Liver (tissue), 9 donors: ENCODE data around the gene EPB41L4B. TPM values are rescaled to one million over a fixed set of nuclear protein-coding genes. Genes with fewer than 3 reads are reported as not detected.

ENCODE experiments used
- DNase-seq: peaks from one replicate; pipeline ENCODE4 v3.0.0-alpha.2; 2017; ENCODE audit warnings: low spot score
- H3K27ac ChIP-seq, 2 donors: one replicate each; pipeline ENCODE4 v1.7.0; 2013; ENCODE audit warnings: inconsistent platforms in 2 of 2, low read length in 2 of 2, control low read depth in 1 of 2, low read depth in 1 of 2, mild to moderate bottlenecking in 1 of 2
- H3K27me3 ChIP-seq, 4 donors: one replicate each; pipeline versions ENCODE4 v1.6.1 to v1.7.0; 2013; ENCODE audit warnings: low read length in 3 of 4, inconsistent platforms in 1 of 4, mild to moderate bottlenecking in 1 of 4, moderate library complexity in 1 of 4; ENCODE audit not compliant: control insufficient read depth in 4 of 4, insufficient read depth in 4 of 4
- H3K36me3 ChIP-seq, 4 donors: one replicate each; pipeline versions ENCODE4 v1.6.1 to v1.7.0; 2013; ENCODE audit warnings: low read length in 3 of 4, mild to moderate bottlenecking in 3 of 4, low read depth in 1 of 4, moderate library complexity in 1 of 4; ENCODE audit not compliant: control insufficient read depth in 4 of 4, insufficient read depth in 3 of 4
- H3K4me1 ChIP-seq, 4 donors: one replicate each; pipeline versions ENCODE4 v1.6.1 to v1.7.0; 2013; ENCODE audit warnings: low read length in 3 of 4, mild to moderate bottlenecking in 3 of 4, moderate library complexity in 1 of 4; ENCODE audit not compliant: control insufficient read depth in 4 of 4, insufficient read depth in 4 of 4
- H3K4me3 ChIP-seq, 3 donors: one replicate each; pipeline versions ENCODE4 v1.6.1 to v1.7.0; 2013; ENCODE audit warnings: low read length in 3 of 3, control low read depth in 1 of 3, low read depth in 1 of 3, mild to moderate bottlenecking in 1 of 3
- H3K9ac ChIP-seq, 2 donors: one replicate each; pipeline ENCODE4 v1.7.0; 2013; ENCODE audit warnings: low read length in 2 of 2, mild to moderate bottlenecking in 2 of 2, moderate library complexity in 2 of 2, control low read depth in 1 of 2, low read depth in 1 of 2
- H3K9me3 ChIP-seq, 4 donors: one replicate each; pipeline versions ENCODE4 v1.6.1 to v1.7.0; 2013; ENCODE audit warnings: low read length in 3 of 4; ENCODE audit not compliant: control insufficient read depth in 4 of 4
- EGR1 ChIP-seq, 2 donors: IDR thresholded peaks; 2 replicates each; pipeline ENCODE4 v1.6.1; 2016 to 2018; ENCODE audit warnings: antibody characterized with exemption in 2 of 2, low read depth in 2 of 2
- FOXA1 ChIP-seq: IDR thresholded peaks from 2 replicates; pipeline ENCODE4 v1.6.1; 2016; ENCODE audit warnings: antibody characterized with exemption
- FOXA2 ChIP-seq: IDR thresholded peaks from 2 replicates; pipeline ENCODE4 v1.6.1; 2016; ENCODE audit warnings: antibody characterized with exemption
- GABPA ChIP-seq, 2 donors: IDR thresholded peaks in 1 of 2; conservative IDR thresholded peaks in 1 of 2; 2 replicates each; pipeline ENCODE4 v1.6.1; 2016; ENCODE audit warnings: antibody characterized with exemption in 2 of 2, mild to moderate bottlenecking in 1 of 2, moderate library complexity in 1 of 2
- HNF4A ChIP-seq, 2 donors: conservative IDR thresholded peaks; 2 replicates each; pipeline ENCODE4 v1.6.1; 2016; ENCODE audit warnings: antibody characterized with exemption in 2 of 2, mild to moderate bottlenecking in 2 of 2
- HNF4G ChIP-seq: IDR thresholded peaks from 2 replicates; pipeline ENCODE4 v1.6.1; 2016; ENCODE audit warnings: antibody characterized with exemption
- JUND ChIP-seq, 2 donors: IDR thresholded peaks; 2 replicates each; pipeline ENCODE4 v1.6.1; 2016; ENCODE audit warnings: antibody characterized with exemption in 2 of 2
- NR2F2 ChIP-seq: IDR thresholded peaks from 2 replicates; pipeline ENCODE4 v1.6.1; 2016; ENCODE audit warnings: antibody characterized with exemption
- RAD21 ChIP-seq, 2 donors: IDR thresholded peaks; 2 replicates each; pipeline ENCODE4 v1.6.1; 2016; ENCODE audit warnings: antibody characterized with exemption in 2 of 2, mild to moderate bottlenecking in 2 of 2
- RXRA ChIP-seq, 2 donors: IDR thresholded peaks; 2 replicates each; pipeline ENCODE4 v1.6.1; 2017 to 2018; ENCODE audit warnings: antibody characterized with exemption in 2 of 2, mild to moderate bottlenecking in 1 of 2
- SP1 ChIP-seq: IDR thresholded peaks from 2 replicates; pipeline ENCODE4 v1.6.1; 2018; ENCODE audit warnings: antibody characterized with exemption, mild to moderate bottlenecking
- TAF1 ChIP-seq: conservative IDR thresholded peaks from 2 replicates; pipeline ENCODE4 v1.6.1; 2016; ENCODE audit warnings: antibody characterized with exemption, mild to moderate bottlenecking
- YY1 ChIP-seq: IDR thresholded peaks from 2 replicates; pipeline ENCODE4 v1.6.1; 2016; ENCODE audit warnings: antibody characterized with exemption, mild to moderate bottlenecking
- WGBS: extraction: QIAGEN DNeasy Blood & Tissue Kit; methylation state at CpG from one replicate; pipeline ENCODE4 v1.1.7; 2013; 5-methylcytosine and 5-hydroxymethylcytosine counted together
- polyA plus RNA-seq, 2 donors: library from polyadenylated mRNA; stranded (reverse) in 1 of 2; unstranded in 1 of 2; fragments of 200-250 nt in 1 of 2; fragments of >200 nt in 1 of 2; fragmentation: Nextera tagmentation in 1 of 2; extraction: Ambion mirVana in 1 of 2; gene quantifications; one replicate each; pipeline versions ENCODE4 v1.2.1 to v1.2.3, GENCODE V29; 2013 to 2015
- total RNA-seq, 2 donors: library from RNA; depleted of rRNA; stranded (reverse); fragments of >200 nt; gene quantifications; one replicate each; pipeline ENCODE4 v1.2.3, GENCODE V29; 2014
- TF ChIP-seq, protein P1 (sequence below): IDR thresholded peaks from 2 replicates; pipeline ENCODE4 v1.6.1; 2016; ENCODE audit warnings: antibody characterized with exemption
- TF ChIP-seq, protein P2 (sequence below): IDR thresholded peaks from 2 replicates; pipeline ENCODE4 v1.6.1; 2016; ENCODE audit warnings: antibody characterized with exemption
- TF ChIP-seq, protein P3 (sequence below): IDR thresholded peaks from 2 replicates; pipeline ENCODE4 v1.6.1; 2016; ENCODE audit warnings: antibody characterized with exemption, mild to moderate bottlenecking
- TF ChIP-seq, protein P4 (sequence below): IDR thresholded peaks from 2 replicates; pipeline ENCODE4 v1.6.1; 2016; ENCODE audit warnings: antibody characterized with exemption
- TF ChIP-seq, protein P5 (sequence below): fragments of 150-350 bp; IDR thresholded peaks from 2 replicates; pipeline ENCODE4 v1.5.1; 2017; ENCODE audit warnings: improper control_type of control experiment, low read depth, low read length; ENCODE audit not compliant: missing input control
- donor health status: healthy.
- donor health status: healthy.
- donor health status: healthy.
- donor health status: healthy.
- donor health status: healthy.

Gene EPB41L4B
- total and polyA plus RNA-seq, 4 donors, result 9.9 to 42.6 (median 23.9) TPM

DNA sequence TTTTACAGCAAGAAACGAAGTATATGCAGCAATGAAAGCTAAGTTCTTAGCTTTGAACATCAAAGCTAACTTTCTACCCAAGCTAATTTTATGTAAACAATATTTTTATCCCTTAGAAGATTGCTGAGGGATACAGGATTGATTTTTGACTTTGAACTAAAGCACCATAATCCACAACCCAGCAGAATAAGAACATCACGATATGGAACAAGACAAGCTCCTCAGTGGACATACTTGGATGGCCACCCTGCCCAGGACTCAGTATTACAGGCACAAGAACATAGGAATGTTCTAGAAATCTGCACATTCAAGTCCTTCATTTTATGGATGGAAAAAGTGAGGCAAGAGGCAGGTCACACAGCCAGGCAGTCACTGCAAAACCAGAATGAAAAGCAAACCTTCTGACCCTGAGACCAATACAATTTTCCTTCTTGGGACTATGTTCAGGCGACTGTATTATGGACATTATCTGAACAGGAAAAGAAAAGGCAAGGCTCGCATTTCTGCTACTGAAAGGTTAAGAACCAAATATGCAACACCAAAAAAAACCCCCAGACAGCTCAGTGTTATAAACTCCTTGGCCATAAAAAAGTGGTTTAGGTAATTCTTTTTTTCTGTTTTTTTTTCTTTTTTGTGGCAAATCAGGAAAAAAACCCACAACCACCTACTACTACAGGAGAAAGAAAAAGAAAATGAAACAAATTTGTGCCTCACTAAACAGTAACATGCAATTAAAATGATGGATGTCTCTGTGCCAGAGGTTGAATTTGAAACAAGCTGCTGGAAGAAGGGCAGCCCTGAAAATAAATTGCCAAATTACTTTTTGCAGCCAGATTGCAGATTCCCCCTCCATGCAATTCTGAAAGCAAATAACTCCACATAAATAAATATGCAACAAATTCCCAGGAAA is 25.4 kb downstream of the EPB41L4B start:
- TF ChIP-seq RAD21 (IDR thresholded peaks at IDR 0.05) (no peak), JUND (IDR thresholded peaks at IDR 0.05) (peak in 1 of 2 donors; percentile 15), HNF4G (no peak), SP1 (no peak), NR2F2 (peak; percentile 12), RXRA (IDR thresholded peaks at IDR 0.05) (peak in 1 of 2 donors; percentile 8), EGR1 (IDR thresholded peaks at IDR 0.05; ENCODE audit: low read depth in 2 of 2) (no peak), FOXA2 (no peak), FOXA1 (no peak), YY1 (no peak), GABPA (IDR thresholded peaks at IDR 0.05 in 1 of 2, conservative IDR thresholded peaks at IDR 0.05 in 1 of 2) (no peak), HNF4A (conservative IDR thresholded peaks at IDR 0.05) (no peak), TAF1 (no peak)
- TF ChIP-seq, protein P1, sequence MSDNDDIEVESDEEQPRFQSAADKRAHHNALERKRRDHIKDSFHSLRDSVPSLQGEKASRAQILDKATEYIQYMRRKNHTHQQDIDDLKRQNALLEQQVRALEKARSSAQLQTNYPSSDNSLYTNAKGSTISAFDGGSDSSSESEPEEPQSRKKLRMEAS, result no peak
- TF ChIP-seq, protein P2, sequence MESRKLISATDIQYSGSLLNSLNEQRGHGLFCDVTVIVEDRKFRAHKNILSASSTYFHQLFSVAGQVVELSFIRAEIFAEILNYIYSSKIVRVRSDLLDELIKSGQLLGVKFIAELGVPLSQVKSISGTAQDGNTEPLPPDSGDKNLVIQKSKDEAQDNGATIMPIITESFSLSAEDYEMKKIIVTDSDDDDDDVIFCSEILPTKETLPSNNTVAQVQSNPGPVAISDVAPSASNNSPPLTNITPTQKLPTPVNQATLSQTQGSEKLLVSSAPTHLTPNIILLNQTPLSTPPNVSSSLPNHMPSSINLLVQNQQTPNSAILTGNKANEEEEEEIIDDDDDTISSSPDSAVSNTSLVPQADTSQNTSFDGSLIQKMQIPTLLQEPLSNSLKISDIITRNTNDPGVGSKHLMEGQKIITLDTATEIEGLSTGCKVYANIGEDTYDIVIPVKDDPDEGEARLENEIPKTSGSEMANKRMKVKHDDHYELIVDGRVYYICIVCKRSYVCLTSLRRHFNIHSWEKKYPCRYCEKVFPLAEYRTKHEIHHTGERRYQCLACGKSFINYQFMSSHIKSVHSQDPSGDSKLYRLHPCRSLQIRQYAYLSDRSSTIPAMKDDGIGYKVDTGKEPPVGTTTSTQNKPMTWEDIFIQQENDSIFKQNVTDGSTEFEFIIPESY, result no peak
- TF ChIP-seq, protein P3, sequence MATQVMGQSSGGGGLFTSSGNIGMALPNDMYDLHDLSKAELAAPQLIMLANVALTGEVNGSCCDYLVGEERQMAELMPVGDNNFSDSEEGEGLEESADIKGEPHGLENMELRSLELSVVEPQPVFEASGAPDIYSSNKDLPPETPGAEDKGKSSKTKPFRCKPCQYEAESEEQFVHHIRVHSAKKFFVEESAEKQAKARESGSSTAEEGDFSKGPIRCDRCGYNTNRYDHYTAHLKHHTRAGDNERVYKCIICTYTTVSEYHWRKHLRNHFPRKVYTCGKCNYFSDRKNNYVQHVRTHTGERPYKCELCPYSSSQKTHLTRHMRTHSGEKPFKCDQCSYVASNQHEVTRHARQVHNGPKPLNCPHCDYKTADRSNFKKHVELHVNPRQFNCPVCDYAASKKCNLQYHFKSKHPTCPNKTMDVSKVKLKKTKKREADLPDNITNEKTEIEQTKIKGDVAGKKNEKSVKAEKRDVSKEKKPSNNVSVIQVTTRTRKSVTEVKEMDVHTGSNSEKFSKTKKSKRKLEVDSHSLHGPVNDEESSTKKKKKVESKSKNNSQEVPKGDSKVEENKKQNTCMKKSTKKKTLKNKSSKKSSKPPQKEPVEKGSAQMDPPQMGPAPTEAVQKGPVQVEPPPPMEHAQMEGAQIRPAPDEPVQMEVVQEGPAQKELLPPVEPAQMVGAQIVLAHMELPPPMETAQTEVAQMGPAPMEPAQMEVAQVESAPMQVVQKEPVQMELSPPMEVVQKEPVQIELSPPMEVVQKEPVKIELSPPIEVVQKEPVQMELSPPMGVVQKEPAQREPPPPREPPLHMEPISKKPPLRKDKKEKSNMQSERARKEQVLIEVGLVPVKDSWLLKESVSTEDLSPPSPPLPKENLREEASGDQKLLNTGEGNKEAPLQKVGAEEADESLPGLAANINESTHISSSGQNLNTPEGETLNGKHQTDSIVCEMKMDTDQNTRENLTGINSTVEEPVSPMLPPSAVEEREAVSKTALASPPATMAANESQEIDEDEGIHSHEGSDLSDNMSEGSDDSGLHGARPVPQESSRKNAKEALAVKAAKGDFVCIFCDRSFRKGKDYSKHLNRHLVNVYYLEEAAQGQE, result no peak
- TF ChIP-seq, protein P4, sequence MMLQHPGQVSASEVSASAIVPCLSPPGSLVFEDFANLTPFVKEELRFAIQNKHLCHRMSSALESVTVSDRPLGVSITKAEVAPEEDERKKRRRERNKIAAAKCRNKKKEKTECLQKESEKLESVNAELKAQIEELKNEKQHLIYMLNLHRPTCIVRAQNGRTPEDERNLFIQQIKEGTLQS, result no peak
- TF ChIP-seq, protein P5, sequence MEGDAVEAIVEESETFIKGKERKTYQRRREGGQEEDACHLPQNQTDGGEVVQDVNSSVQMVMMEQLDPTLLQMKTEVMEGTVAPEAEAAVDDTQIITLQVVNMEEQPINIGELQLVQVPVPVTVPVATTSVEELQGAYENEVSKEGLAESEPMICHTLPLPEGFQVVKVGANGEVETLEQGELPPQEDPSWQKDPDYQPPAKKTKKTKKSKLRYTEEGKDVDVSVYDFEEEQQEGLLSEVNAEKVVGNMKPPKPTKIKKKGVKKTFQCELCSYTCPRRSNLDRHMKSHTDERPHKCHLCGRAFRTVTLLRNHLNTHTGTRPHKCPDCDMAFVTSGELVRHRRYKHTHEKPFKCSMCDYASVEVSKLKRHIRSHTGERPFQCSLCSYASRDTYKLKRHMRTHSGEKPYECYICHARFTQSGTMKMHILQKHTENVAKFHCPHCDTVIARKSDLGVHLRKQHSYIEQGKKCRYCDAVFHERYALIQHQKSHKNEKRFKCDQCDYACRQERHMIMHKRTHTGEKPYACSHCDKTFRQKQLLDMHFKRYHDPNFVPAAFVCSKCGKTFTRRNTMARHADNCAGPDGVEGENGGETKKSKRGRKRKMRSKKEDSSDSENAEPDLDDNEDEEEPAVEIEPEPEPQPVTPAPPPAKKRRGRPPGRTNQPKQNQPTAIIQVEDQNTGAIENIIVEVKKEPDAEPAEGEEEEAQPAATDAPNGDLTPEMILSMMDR, result no peak
- Histone ChIP-seq H3K27ac (no peak overlapping the region), H3K9me3 (no peaks in the 10 kb centered on the region), H3K27me3 (no peaks in the 10 kb centered on the region), H3K36me3 (no peaks in the 10 kb centered on the region), H3K4me3 (no peak overlapping the region), H3K4me1 (peaks cover 2 to 22% (median 10%) of the 10 kb centered on the region in 4 donors), H3K9ac (no peak overlapping the region)
- 65% methylated on average over 4 of the region's 4 CpGs for WGBS
- no peak for DNase-seq
